NCI-H526 (cell line): Measurements from ENCODE around the gene GDAP2.

Source experiments
- DNase-seq, 2 experiments: peaks; one replicate each; lab custom pipeline; 2025; lab: John Stamatoyannopoulos, UW

Gene GDAP2

DNA sequence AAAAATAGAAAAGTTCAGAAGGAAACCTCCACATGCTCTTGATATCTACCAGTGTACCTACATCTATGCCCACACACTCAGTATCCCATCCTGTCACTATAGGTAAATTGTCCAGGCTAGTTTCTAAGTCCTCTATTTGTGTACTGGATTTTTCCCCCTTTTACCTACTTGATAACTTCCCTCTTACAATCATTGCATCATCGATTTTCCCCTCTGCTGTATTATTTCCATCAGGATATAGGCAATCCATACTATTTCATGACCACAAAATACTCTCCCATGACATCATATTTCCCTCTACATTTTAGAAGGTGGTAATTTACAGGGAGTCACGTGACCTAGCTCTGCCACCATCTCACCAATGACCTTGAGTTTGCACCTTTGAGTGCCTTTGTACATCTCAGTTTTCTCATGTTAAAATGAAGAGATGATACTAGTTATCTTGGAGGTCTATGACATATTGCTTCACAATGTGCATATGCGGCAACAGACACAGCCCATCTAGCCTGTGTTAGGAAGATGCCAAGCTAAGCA lies 88.2 kb downstream of the GDAP2 start:
- no peak for DNase-seq

DNA sequence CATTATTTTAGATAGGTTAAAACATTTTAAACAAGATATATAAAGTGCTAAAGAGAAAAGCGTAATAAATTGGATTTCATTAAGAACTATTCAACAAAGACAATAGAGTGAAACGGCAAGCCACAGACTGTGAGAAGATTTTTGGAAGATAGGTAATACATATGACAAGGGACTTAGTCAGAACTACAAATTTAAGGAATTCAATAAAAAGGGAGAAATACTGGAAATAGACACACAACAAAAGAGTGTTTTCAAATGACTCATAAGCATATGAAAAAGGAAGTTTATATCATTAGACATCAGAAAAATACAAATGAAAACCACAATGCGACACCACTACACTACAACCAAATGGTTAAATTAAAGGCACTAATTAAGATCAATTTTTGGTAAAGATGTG lies 90.5 kb downstream of the GDAP2 start:
- no peak for DNase-seq

DNA sequence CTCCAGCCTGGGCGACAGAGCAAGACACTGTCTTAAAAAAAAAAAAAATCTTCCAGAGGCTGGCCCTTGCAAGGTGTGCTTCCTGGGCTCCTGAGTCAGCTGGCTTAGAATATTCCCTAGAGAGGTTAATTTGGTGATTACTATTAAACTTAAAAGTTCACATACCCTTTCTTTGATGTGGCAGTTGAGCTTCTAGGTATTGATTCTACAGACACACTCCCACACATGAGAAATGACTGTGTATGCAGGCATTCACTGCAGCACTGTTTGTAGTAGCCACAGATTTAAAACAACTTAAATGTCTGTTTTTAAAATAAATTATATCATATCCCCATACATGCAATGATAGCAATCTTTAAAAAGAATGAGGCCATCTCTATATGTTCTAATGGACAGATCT lies 93.4 kb downstream of the GDAP2 start:
- no peak for DNase-seq

DNA sequence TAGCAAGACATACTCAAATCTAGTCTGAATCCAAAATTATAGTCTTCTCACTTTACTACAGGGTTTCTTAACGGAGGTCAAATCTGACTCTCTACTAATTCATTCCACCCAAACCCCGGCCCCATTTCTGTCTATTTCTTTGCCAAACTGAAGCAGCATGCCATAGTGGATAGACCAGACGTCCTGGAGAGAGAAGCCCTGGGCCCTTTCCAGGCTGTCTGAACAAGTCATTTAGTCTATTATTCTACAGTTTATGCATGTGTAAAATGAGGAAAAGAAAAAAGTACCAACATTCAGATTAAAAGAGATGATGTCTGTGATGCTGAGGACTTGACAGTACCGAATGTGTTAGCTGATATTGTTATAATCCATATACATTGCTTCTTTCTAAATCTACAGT lies 95.0 kb downstream of the GDAP2 start:
- DNase-seq = no peak

DNA sequence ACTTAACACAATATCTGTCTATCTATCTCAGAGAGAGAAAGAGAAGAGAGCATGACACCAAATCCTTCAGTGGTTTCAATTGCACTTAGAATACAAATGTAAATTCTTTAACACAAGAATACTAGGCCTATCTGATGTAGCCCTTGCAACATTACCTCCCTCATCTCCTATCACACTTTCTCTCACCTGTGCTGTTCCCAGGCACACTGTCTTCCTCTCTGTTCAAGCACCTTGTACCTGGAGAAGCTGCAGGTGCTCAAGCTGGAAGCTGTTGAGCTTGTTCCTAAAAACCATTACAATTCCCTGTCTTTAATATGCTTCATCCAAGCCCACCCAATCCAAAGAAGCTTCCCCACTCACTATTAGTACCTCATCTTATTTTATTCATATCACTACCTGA lies 97.0 kb downstream of the GDAP2 start:
- no peak for DNase-seq

DNA sequence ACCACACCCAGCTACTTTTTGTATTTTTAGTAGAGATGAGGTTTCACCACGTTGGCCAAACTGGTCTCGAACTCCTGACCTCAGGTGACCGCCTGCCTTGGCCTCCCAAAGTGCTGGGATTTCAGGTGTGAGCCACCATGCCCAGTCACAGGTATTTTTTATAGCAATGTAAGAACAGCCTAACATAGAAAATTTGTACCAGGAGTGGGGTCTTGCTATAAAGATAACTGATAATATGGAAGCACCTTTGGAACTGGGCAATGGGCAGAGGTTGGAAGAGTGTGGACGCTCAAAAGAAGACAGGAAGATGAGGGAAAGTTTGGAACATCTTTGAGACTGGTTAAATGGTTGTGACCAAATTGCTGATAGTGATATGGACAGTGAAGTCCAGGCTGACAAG lies 99.2 kb downstream of the GDAP2 start:
- no peak for DNase-seq

DNA sequence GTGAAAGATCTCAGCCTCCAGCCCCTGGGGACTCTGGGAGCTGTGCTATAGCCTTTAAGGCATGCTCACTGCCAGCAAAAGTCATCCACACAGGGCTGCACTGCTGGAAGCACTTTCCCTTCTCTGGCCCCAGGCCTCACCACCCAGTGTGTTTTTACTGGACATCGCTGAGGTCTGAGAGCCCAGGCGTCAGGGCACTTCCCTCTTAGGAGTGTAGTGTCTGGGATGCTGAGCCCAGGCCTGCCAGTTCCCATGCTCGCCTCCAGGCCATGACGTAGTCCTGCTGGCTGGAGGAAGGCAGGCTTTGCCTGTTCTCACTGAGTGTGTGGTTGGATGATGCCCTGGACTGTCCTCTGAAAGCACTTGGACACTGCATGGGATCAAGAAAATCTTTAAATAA lies 101.2 kb downstream of the GDAP2 start:
- DNase-seq = no peak

DNA sequence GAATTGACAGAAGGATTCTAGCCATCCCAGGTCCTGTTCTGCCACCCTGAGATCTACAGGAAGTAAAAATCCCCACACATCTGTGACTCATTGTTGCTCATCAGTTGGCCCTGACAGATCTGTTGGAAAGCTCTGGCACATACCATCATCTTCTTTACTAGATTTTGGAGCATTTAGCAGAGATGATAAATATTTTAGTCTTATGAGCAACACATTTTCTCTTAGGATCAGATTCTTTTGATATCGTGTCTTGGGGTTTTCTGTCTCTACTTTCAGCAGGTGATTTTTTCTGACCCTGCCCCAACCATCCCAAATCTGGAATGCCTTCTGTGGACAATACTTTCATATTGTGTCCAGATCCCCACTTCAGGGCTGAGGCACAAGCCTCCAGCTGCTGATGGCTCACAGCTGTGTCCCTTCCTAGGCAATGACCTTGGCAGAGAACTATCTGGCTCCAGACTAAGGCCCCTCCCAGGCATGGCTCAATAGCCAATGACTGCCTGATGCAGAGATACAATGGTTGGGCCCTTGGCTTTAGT lies 102.8 kb downstream of the GDAP2 start:
- no peak for DNase-seq

DNA sequence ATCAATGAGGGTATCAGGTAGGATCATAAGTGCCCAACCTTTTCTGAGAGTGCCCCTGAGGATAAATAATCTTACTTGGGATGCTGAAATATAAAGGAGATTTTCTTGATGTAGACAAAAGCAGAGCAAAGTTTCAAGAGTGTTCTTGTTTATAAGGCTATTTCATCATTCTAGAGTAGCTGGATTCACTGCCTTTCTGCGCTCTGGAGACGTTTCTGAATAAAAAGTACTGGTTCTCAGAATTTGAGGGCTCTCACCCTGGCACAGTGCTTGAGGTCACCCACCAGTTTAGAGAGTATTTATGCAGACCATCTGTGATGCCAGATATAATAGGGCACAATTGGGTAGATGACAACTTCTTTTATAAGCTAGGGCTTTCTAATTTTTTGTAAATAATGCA lies 103.3 kb downstream of the GDAP2 start:
- no peak for DNase-seq

DNA sequence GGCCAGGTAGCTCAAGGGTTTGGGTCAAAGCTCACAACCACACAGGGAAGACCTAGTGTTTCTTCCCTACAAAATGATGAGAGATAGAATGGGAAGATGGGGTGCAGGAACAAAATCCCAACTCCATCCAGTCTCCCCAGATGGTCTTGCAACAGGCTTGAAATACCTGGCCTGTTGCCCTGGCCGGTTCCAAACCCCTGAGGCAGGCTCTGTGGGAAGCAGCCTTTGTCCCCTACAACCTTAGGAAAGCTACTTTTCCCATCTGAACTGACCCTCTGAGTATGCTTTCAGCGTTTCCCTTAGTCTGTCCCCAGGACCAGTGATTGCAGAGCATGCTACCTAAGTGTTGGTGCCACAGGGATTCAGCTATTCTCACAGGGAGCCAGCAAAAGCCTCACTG lies 104.0 kb downstream of the GDAP2 start:
- no peak for DNase-seq

DNA sequence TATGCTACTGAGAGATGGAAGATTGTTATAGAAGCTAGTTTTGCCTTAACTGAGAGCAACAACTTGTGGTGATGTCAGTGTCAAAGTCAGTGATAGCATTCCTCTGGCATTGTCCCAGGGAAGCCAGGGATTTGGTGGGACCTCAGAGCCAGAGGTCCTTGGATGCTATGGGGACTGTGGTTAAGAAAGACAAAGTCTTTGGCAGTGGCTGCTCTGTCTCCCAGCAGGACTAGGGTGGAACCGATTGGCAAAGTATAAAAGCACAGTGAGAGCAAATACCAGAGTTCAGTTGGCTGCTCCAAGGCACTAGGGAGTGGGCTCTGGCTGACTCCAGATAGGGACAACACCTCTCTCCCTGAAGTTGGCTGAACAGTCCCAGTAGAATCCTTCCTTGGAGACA lies 104.8 kb downstream of the GDAP2 start:
- no peak for DNase-seq

DNA sequence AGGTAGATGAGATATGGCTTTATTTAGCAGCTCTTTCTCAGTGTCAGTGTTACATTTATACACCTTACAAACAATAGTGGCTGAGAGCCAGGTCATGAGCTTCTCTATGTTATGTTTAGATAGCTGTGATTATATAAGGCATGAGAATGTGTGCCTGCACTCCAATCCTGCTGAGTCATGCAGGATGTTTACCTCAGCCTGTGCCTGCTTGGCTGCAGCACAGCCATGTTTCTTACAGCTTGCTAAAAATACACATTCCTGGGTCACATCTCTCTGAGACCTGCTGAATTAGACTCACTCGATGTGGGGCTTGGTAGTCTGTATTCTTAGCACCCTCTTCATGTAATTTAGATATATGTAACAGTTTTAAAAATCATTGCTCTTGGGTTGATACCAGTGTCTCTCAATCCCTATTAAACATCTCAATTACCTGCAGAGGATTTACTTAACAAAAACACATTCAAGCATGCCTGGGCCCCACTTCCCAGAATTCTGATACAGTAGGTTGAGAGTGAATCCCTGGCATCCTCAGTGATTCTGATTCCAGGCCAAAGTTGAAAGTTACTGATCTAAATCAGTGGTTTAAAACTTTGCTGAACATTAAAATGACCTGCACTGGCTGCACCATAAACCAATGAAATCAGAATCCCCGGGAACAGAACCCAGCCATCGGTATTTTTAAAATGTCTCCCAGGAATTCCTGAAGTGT lies 107.5 kb downstream of the GDAP2 start:
- DNase-seq = no peak

DNA sequence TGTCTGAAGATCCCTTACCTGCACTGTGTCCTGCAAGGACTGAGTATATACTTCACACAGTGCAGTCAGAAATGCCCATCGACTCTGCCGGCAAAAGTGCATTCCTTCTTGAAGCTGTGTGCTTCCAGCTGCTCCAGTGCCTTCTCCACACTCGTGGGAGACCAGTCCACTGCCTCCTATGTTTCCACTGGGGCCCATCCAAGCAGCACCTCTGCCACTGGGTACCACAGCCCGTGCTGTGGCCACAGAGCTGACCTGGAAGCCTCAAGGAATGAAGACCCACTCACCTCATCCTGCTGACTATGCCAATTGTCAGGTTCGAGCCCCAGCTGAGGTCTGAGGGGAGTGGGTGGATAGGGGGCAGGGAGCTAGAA lies 108.1 kb downstream of the GDAP2 start:
- DNase-seq = no peak

DNA sequence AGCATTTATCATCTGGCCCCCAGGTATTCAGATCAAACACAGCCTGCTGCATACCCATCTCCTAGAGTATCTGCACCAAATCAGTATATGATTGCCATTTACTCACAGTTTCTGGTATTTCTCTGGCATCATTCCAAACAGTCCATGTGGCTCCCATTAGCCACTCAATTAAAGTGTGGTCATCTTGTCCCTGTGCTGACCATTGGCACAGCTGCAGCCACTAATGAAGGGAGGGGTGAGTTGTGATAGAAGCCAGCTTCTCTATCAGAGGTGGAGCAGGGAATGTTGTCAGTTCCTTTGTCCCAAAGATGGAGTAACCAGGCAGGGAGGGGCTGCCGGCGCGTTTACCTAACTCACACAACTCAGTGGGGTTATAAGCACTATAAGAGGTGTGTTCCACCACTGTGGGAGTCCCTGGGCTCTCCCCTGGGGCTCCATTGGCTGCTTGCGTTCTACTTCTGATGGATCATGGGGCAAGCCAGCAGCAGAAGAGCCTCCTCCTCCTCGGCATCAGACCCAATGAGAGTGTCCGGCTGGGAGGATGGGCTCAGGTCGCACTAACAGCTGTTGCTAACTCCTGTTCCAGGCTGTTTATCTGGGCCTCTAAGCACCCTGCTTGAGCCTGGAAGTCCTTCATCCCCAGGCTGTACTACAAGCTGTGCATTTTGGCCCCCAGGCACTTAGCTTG lies 108.6 kb downstream of the GDAP2 start:
- DNase-seq = no peak

DNA sequence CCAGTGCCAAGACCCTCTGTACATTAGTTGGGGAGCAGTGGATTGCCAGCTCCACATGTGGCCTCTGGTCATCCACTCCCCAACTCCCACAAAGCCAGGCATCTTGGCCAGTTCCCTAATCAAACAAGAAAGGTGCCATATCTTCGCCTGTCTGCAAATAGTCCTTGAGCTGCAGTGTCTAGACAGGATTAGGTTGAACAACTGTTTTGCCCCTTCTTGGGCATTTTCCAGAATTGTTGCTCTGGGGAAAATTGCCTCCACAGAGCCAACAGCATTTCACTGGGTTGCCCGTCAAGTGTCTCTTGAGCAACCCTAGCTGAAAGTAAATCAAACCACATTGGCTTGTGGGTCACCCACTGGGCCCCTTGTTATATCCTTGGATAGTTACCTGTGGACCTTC lies 109.3 kb downstream of the GDAP2 start:
- no peak for DNase-seq

DNA sequence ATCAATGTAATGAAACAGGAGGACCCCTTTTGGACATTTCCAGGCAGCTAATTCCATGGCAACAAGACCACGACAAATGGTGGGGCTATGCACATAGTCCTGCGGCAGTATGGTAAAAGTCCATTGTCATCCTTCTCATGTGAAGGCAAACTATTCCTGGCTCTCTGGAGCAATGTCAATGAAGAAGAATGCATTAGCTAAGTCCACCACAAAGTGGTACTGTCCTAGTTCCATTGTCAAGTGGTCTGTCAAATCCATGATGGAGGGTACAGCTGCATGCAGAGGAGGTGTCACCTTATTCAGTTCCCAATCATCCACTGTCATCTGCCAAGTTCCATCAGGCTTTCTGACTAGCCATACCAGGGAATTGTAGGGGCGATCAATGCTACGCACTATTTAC lies 110.1 kb downstream of the GDAP2 start:
- DNase-seq = no peak

DNA sequence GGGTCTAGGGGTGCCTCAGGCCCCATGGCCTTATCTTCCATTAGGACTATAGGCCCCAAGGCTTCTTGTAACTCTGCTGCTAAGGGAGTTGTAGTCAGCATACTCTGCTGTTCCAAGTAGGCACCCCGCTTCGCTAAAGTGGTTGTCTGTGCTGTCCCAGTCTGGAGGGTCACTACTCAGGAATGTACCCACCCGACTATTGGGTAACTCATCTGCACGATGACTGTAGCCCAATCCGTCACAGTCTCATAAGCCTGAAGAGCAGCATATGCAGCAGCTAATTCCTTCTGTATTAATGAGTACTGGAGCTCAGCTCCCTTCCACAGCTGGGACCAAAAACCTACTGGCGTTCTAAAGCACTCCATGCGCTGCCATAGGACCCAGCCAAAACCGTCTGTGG lies 111.0 kb downstream of the GDAP2 start:
- no peak for DNase-seq

DNA sequence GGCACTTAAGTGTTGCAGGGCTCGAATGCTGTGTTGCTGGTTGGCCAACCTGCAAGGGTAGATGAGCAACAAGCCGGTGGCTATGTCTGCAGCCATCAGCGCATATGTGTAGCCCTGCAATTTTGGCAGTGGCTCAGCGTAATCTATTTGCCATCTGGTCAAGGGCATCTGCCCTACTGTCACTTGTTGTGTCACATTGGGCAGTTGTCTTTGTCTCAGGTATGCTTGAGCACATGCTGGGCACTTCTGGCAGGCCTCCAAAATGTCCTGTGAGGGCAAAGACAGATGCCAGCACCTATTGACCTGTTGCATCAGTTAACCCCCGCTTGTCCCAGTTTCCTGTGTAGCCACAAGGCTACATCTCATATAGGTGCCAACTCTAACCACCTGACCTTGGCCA lies 111.8 kb downstream of the GDAP2 start:
- DNase-seq = no peak

DNA sequence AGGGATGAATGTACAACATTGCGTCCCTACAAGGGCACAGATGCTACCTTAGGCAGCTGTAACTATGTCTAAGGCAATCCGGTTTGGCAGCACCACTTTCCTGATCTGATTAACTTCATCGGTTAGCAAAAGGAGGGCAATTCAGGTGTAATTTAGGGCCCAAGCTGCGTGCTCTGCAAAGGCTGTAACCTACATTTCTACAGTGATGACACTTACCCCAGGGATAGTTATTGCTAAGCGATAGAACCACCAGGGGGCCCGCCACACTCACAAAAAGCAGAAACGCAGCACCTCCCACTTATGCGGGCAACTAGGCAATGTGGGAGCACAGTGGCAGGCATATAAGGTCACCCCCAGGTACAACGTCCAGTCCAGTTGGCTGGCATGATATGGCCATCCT lies 113.5 kb downstream of the GDAP2 start:
- no peak for DNase-seq

DNA sequence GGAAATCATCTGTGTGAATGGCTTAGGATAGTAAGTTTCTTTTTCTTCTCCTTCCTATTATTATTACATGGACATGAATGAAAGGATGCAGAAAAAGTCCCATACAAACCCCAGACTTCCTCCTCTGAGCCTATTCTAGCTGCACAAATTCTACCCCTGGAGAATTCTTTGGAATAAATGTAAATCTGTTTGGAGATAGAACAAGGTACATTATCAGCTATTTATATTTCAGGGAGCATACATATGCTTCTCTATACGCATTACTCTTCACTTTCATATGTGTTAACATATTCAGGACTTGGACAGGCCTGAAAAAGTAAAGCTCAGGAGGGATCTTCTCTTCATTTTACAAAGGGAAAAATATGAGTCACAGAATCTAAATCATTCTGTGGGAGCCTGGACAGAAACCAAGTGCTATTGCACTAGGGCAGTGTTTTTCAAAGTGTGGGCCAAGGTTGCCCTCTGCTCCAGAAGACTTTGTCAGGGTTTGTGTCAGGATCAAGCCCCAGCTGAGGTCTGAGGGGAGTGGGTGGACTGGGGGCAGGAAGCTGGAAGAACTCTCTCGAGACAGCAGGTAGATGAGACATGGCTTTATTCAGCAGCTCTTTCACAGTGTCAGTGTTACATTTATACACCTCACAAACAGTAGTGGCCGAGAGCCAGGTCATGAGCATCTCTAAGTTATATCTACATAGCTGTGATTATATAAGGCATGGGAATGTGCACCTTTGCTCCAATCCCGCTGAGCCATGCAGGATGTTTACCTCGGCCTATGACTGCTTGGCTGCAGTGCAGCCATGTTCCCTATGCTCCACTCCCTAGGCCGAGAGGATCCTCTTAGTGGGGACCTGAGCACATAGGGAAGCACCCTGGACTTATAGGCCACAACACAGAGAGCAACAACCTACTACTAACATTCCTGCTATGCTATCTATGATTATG lies 114.3 kb downstream of the GDAP2 start:
- no peak for DNase-seq
